Endothelial cell of umbilical vein (primary cell): ENCODE data around the gene ALOXE3. TPM values are rescaled to one million over a fixed set of nuclear protein-coding genes. Genes with fewer than 3 reads are reported as not detected.

Experiments used
- BruUV-seq: library from RNA; stranded (reverse); fragments of 400-500 nt; replicated peaks from 2 replicates; lab custom pipeline; 2021; lab: Mats Ljungman, UMichigan
- CTCF ChIA-PET: fragments of 300-600, 350-600 bp; sonication (Branson Sonifier 250); formaldehyde crosslinking; loops from one replicate; lab custom pipeline; 2021; ENCODE audit warnings: antibody characterized with exemption, inconsistent platforms; lab: Charles Lee
- POLR2A ChIA-PET: fragments of 300-600, 350-600 bp; sonication (Branson Sonifier 250); formaldehyde crosslinking; loops from one replicate; lab custom pipeline; 2021; ENCODE audit warnings: antibody characterized with exemption, inconsistent platforms; lab: Charles Lee
- DNase-seq: peaks from one replicate; pipeline ENCODE4 v3.0.0-alpha.2; 2011; ENCODE audit warnings: low read depth, low spot score
- FAIRE-seq: peaks from 2 replicates; lab custom pipeline; 2011; peaks lifted over from hg19 to GRCh38; lab: Jason Lieb, UNC
- H2AFZ ChIP-seq: 2 replicates; pipeline ENCODE4 v1.6.0; 2012; ENCODE audit warnings: low read depth, low read length, control low read depth, inconsistent platforms
- H3K27ac ChIP-seq: 2 replicates; pipeline ENCODE4 v1.5.1; 2011; ENCODE audit warnings: low read depth, mild to moderate bottlenecking, control low read depth, low read length, moderate library complexity; ENCODE audit not compliant: insufficient read depth
- H3K27me3 ChIP-seq, 2 experiments: 2 replicates each; pipeline versions ENCODE4 v1.6.0 to v1.6.1; 2011; ENCODE audit warnings: low read length in 2 of 2, mixed read lengths in 1 of 2; ENCODE audit not compliant: control insufficient read depth in 2 of 2, insufficient read depth in 2 of 2
- H3K36me3 ChIP-seq, 2 experiments: 2 replicates in 1 of 2; 3 replicates in 1 of 2; pipeline ENCODE4 v1.5.1; 2011; ENCODE audit warnings: low read length in 2 of 2, mild to moderate bottlenecking in 1 of 2, moderate library complexity in 1 of 2; ENCODE audit not compliant: control insufficient read depth in 2 of 2, insufficient read depth in 2 of 2; ENCODE audit errors: extremely low read depth in 1 of 2
- H3K4me1 ChIP-seq: 3 replicates; pipeline ENCODE4 v1.5.1; 2011; ENCODE audit warnings: mild to moderate bottlenecking, low read length; ENCODE audit not compliant: control insufficient read depth, insufficient read depth; ENCODE audit errors: extremely low read depth
- H3K4me2 ChIP-seq: 2 replicates; pipeline ENCODE4 v1.6.1; 2011; ENCODE audit warnings: low read length, control low read depth, mixed read lengths; ENCODE audit not compliant: insufficient read depth
- H3K4me3 ChIP-seq, 3 experiments: fragments of 200-600 bp in 1 of 3; sonication (generic), shearing (Covaris generic) in 1 of 3; replicated peaks in 1 of 3; 2 replicates each; pipeline ENCODE4 v1.5.1; 2011 to 2016; ENCODE audit warnings: control low read depth in 3 of 3, low read length in 3 of 3, mild to moderate bottlenecking in 2 of 3, inconsistent platforms in 1 of 3, low read depth in 1 of 3, moderate library complexity in 1 of 3; ENCODE audit not compliant: insufficient read depth in 1 of 3
- H3K79me2 ChIP-seq: 2 replicates; pipeline ENCODE4 v1.6.0; 2012; ENCODE audit warnings: low read length, inconsistent platforms; ENCODE audit not compliant: control insufficient read depth, insufficient read depth
- H3K9ac ChIP-seq: replicated peaks from 2 replicates; pipeline ENCODE3; 2011; ENCODE audit warnings: low read length, control low read depth; ENCODE audit not compliant: insufficient read depth; ENCODE audit errors: extremely low read depth
- H3K9me1 ChIP-seq: replicated peaks from 3 replicates; pipeline ENCODE4 v1.6.0; 2011; ENCODE audit warnings: mild to moderate bottlenecking, low read length; ENCODE audit not compliant: control insufficient read depth, insufficient read depth; ENCODE audit errors: extremely low read depth
- H3K9me3 ChIP-seq: replicated peaks from 2 replicates; pipeline ENCODE4 v1.5.1; 2012; ENCODE audit warnings: low read length, inconsistent platforms; ENCODE audit not compliant: control insufficient read depth, insufficient read depth
- H4K20me1 ChIP-seq: replicated peaks from 2 replicates; pipeline ENCODE3; 2011; ENCODE audit warnings: mild to moderate bottlenecking, low read length; ENCODE audit not compliant: control insufficient read depth, insufficient read depth; ENCODE audit errors: extremely low read depth
- CTCF ChIP-seq, 2 donors: IDR thresholded peaks; 1 replicate in 1 of 2; 2 replicates in 1 of 2; pipeline ENCODE4 v1.5.1; 2011; ENCODE audit warnings: low read length in 2 of 2, mild to moderate bottlenecking in 2 of 2, moderate library complexity in 2 of 2, control low read depth in 1 of 2, inconsistent platforms in 1 of 2, low read depth in 1 of 2; ENCODE audit not compliant: insufficient read depth in 1 of 2; ENCODE audit errors: extremely low read depth in 1 of 2
- EZH2 ChIP-seq: IDR thresholded peaks from 2 replicates; pipeline ENCODE4 v1.6.1; 2012; ENCODE audit warnings: borderline replicate concordance, low read depth, mild to moderate bottlenecking, moderate library complexity, low read length, inconsistent platforms; ENCODE audit not compliant: severe bottlenecking
- FOS ChIP-seq: IDR thresholded peaks from 2 replicates; pipeline ENCODE4 v1.6.1; 2011; ENCODE audit warnings: mild to moderate bottlenecking, low read length, moderate library complexity, borderline replicate concordance; ENCODE audit not compliant: insufficient read depth
- GATA2 ChIP-seq: IDR thresholded peaks from 2 replicates; pipeline ENCODE4 v1.7.0; 2011; ENCODE audit warnings: low read depth, mild to moderate bottlenecking, moderate library complexity, mixed read lengths, low read length; ENCODE audit not compliant: insufficient read length, insufficient read depth
- JUN ChIP-seq: IDR thresholded peaks from 2 replicates; pipeline ENCODE4 v1.6.1; 2011; ENCODE audit warnings: borderline replicate concordance, low read depth; ENCODE audit not compliant: insufficient read length, insufficient read depth
- MAX ChIP-seq: IDR thresholded peaks from 2 replicates; pipeline ENCODE4 v1.6.1; 2011; ENCODE audit not compliant: insufficient read depth, insufficient read length
- MYC ChIP-seq: IDR thresholded peaks from one replicate; pipeline ENCODE4 v1.6.1; 2011; ENCODE audit warnings: mild to moderate bottlenecking, low read depth, low read length
- POLR2A ChIP-seq: IDR thresholded peaks from 2 replicates; pipeline ENCODE4 v1.6.1; 2012; ENCODE audit warnings: low read depth, mild to moderate bottlenecking, control low read depth, low read length
- POLR2AphosphoS5 ChIP-seq: IDR thresholded peaks from 2 replicates; pipeline ENCODE4 v1.6.1; 2012; ENCODE audit warnings: low read depth, mild to moderate bottlenecking, control low read depth, low read length, moderate library complexity; ENCODE audit not compliant: insufficient read depth
- dilution Hi-C: fragments of 300-500 bp; cut with MboI; formaldehyde crosslinking; loops from one replicate; pipeline ENCODE4 v1.15.0; 2019; ENCODE audit warnings: low sequenced_read_pairs; ENCODE audit not compliant: extremely low pct_ligation_motif_present
- intact Hi-C: fragments of 100-400 bp; cut with micrococcal nuclease; formaldehyde crosslinking; loops from one replicate; pipeline ENCODE4 v1.10.0; 2022
- polyA plus RNA-seq, 4 experiments: library from polyadenylated mRNA; depleted of rRNA in 3 of 4; stranded (reverse) in 3 of 4; unstranded in 1 of 4; fragments of >200 nt; gene quantifications; 2 replicates each; pipeline versions ENCODE4 v1.2.1 to v1.2.3, GENCODE V29; 2011 to 2012; ENCODE audit warnings: missing spikeins in 1 of 4
- total RNA-seq: library from RNA; stranded (reverse); gene quantifications from 2 replicates; pipeline ENCODE4 v1.2.3, GENCODE V29; 2021

The ALOXE3 gene
- total and polyA plus RNA-seq, 2 donors (not counting 3 experiments of a cell fraction or from before 2014, with no cell fraction given), result 0.01 TPM; not detected in 1

- no peak overlapping the region for H3K9ac ChIP-seq
- ChIA-PET CTCF (no interaction called here), POLR2A (no interaction called here)
- peaks cover 2 to 59% of the 10 kb centered on the region in 2 experiments for H3K36me3 ChIP-seq
- no TSS peak for BruUV-seq
- TF ChIP-seq POLR2A, result no peak
- no peak for TF ChIP-seq JUN
- no peak for TF ChIP-seq EZH2
- TF ChIP-seq POLR2AphosphoS5, result no peak
- TF ChIP-seq GATA2, result no peak
- no peak for TF ChIP-seq FOS
- FAIRE-seq (no peak), DNase-seq (no peak)
- no peaks in the 10 kb centered on the region for H3K9me3 ChIP-seq
- H3K9me1 ChIP-seq, result no peaks in the 10 kb centered on the region
- peaks cover 22% of the 10 kb centered on the region for H3K4me1 ChIP-seq
- no peak overlapping the region for H3K27ac ChIP-seq
- intact Hi-C loops, result no loop called here
- H3K4me2 ChIP-seq, result no peak overlapping the region
- no peak overlapping the region for H2AFZ ChIP-seq
- no peak overlapping the region for H3K4me3 ChIP-seq
- H4K20me1 ChIP-seq, result no peaks in the 10 kb centered on the region
- H3K79me2 ChIP-seq, result peaks cover 5% of the 10 kb centered on the region
- H3K27me3 ChIP-seq, result no peaks in the 10 kb centered on the region
- dilution Hi-C loops, result no loop called here
Observed at GRCh38 chr17:8148560-8148959, 30.2 kb upstream of the ALOXE3 start.

GRCh38 chr17:8147805-8148404, 29.6 kb upstream of the ALOXE3 start:
- H4K20me1 ChIP-seq, result no peaks in the 10 kb centered on the region
- no peak for FAIRE-seq
- H3K9ac ChIP-seq, result no peak overlapping the region
- POLR2A ChIA-PET, result no interaction called here
- H3K79me2 ChIP-seq, result peaks cover 5% of the 10 kb centered on the region
- TF ChIP-seq CTCF (IDR thresholded peaks at IDR 0.05; ENCODE audit: extremely low read depth in 1 of 2, insufficient read depth in 1 of 2, low read depth in 1 of 2, low read length in 2 of 2) (no peak), MYC (no peak), POLR2AphosphoS5 (no peak), GATA2 (no peak), POLR2A (no peak), EZH2 (no peak), JUN (no peak), FOS (no peak), MAX (no peak)
- BruUV-seq, result no TSS peak
- peaks cover 16% of the 10 kb centered on the region for H3K4me1 ChIP-seq
- no peak overlapping the region for H3K27ac ChIP-seq
- dilution Hi-C loops (no loop called here), intact Hi-C loops (no loop called here)
- H3K36me3 ChIP-seq, result peaks cover 2 to 59% of the 10 kb centered on the region in 2 experiments
- no peak overlapping the region for H3K4me2 ChIP-seq
- H3K9me1 ChIP-seq, result no peaks in the 10 kb centered on the region
- CTCF ChIA-PET, result no interaction called here
- no peaks in the 10 kb centered on the region for H3K27me3 ChIP-seq
- H3K4me3 ChIP-seq, result no peak overlapping the region
- DNase-seq, result no peak
- no peaks in the 10 kb centered on the region for H3K9me3 ChIP-seq
- H2AFZ ChIP-seq, result no peak overlapping the region
